Transverse colon (tissue), 4 donors: ENCODE results near the gene PLEKHG2.

ENCODE experiments used
- EP300 ChIP-seq: sonication (generic); formaldehyde crosslinking; IDR thresholded peaks from one replicate; pipeline ENCODE4 v1.6.1; 2017; ENCODE audit warnings: antibody characterized with exemption, low read depth
- POLR2A ChIP-seq: fragments of 450-650 bp; IDR thresholded peaks from one replicate; pipeline ENCODE4 v1.6.1; 2016; ENCODE audit warnings: antibody characterized with exemption, mild to moderate bottlenecking, moderate library complexity
- POLR2AphosphoS5 ChIP-seq, 3 donors: sonication (generic); formaldehyde crosslinking; IDR thresholded peaks; one replicate each; pipeline ENCODE4 v1.6.1; 2016; ENCODE audit warnings: antibody characterized with exemption in 3 of 3
- TF ChIP-seq, protein P1 (sequence below), 5 experiments: fragments of 200-600 bp in 3 of 5; fragments of 450-650 bp in 2 of 5; sonication (generic) in 3 of 5; IDR thresholded peaks; 1 replicate in 2 of 5; 2 replicates in 3 of 5; pipeline ENCODE4 v1.5.1; 2016 to 2017; ENCODE audit warnings: antibody characterized with exemption in 5 of 5, inconsistent platforms in 3 of 5, mild to moderate bottlenecking in 2 of 5, moderate library complexity in 1 of 5

DNA sequence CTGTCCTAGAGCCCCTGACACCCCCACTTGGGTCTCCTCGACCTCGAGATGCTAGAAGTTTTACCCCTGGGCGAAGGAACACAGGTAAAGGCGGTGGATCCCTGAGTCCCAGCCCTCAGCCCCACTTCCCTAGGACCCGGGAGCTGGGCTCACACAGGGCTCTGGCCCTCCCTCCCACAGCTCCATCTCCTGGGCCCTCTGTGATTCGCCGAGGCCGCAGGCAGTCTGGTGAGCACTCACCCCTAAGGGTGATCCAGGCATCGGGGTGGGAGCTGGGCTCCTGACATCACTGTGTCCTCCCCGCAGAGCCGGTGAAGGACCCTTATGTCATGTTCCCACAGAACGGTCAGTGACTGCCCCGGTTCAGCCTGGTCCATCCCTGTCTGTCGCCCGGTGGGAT, 8.3 kb downstream of the PLEKHG2 start:
- TF ChIP-seq POLR2A: no peak
- TF ChIP-seq, protein P1, sequence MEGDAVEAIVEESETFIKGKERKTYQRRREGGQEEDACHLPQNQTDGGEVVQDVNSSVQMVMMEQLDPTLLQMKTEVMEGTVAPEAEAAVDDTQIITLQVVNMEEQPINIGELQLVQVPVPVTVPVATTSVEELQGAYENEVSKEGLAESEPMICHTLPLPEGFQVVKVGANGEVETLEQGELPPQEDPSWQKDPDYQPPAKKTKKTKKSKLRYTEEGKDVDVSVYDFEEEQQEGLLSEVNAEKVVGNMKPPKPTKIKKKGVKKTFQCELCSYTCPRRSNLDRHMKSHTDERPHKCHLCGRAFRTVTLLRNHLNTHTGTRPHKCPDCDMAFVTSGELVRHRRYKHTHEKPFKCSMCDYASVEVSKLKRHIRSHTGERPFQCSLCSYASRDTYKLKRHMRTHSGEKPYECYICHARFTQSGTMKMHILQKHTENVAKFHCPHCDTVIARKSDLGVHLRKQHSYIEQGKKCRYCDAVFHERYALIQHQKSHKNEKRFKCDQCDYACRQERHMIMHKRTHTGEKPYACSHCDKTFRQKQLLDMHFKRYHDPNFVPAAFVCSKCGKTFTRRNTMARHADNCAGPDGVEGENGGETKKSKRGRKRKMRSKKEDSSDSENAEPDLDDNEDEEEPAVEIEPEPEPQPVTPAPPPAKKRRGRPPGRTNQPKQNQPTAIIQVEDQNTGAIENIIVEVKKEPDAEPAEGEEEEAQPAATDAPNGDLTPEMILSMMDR (IDR thresholded peaks at IDR 0.05): no peak
- no peak for TF ChIP-seq POLR2AphosphoS5 (IDR thresholded peaks at IDR 0.05)
- TF ChIP-seq EP300: no peak
